Activated naive CD8-positive, alpha-beta T cell (primary cell): ENCODE measurements around the gene FBXO36.

Experiments used
- H3K27ac Mint-ChIP-seq: one replicate; pipeline ENCODE4 v1.8.0; 2021; ENCODE audit warnings: mixed read lengths
- H3K27me3 Mint-ChIP-seq: one replicate; pipeline ENCODE4 v1.8.0; 2021; ENCODE audit warnings: mixed read lengths
- H3K36me3 Mint-ChIP-seq: one replicate; pipeline ENCODE4 v1.8.0; 2021; ENCODE audit warnings: mixed read lengths
- H3K4me1 Mint-ChIP-seq: one replicate; pipeline ENCODE4 v1.8.0; 2021; ENCODE audit warnings: low read depth, mixed read lengths
- H3K4me3 Mint-ChIP-seq: one replicate; pipeline ENCODE4 v1.8.0; 2021; ENCODE audit warnings: mild to moderate bottlenecking, mixed read lengths
- H3K9me3 Mint-ChIP-seq: one replicate; pipeline ENCODE4 v1.8.0; 2021; ENCODE audit warnings: low read depth, mixed read lengths

The FBXO36 gene

GRCh38 chr2:230023313-230023712, 101.0 kb downstream of the FBXO36 start:
- Mint-ChIP-seq H3K4me3 (no peak overlapping the region), H3K27ac (no peak overlapping the region), H3K27me3 (no peaks in the 10 kb centered on the region), H3K36me3 (no peaks in the 10 kb centered on the region), H3K9me3 (no peaks in the 10 kb centered on the region), H3K4me1 (no peaks in the 10 kb centered on the region)

DNA sequence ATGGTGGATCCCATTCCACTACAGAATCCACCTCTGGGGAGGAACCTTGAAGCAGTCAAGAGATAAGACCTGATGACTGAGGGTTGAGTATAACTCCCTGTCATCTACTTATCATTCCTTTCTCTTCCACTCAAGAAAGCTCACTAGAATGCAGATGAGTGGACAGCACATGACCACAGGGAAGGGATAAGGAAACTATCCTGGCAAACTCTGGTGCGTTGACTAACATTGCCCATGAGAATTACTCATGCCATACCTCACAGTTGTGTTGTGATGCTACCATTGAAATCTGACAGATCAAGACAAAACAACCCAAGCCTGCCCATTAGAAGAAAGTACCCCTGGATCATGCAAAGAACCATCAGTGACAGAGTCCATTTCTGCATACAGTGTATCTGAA, 119.9 kb downstream of the FBXO36 start:
- H3K4me3 Mint-ChIP-seq = no peak overlapping the region

DNA sequence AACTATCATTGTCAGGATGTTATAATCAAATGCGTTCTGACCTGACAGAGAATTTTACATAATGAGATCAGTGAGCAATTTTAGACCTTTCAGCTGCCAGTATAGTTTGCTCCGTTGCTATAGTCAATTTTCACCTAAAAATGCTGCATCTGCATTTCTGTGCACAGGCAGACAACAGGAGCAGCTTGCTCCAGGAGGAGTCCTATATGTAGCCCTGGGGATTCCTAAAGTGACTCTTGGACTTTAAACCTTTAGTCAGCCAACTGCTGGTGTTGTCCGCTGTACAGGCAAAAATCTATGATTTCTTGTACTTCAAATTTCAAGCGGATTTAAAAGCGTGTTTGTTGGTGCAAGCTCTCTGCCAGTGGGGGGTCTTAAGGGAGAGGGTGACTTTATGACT, 120.7 kb downstream of the FBXO36 start:
- H3K4me3 Mint-ChIP-seq = no peak overlapping the region

More for the DNA sequence above, 119.9 kb downstream of the FBXO36 start:
- Mint-ChIP-seq H3K36me3 (peaks cover 3% of the 10 kb centered on the region), H3K9me3 (no peaks in the 10 kb centered on the region), H3K27me3 (peaks cover 4% of the 10 kb centered on the region), H3K4me1 (no peaks in the 10 kb centered on the region), H3K27ac (no peak overlapping the region)

GRCh38 chr2:230043461-230043860, 121.2 kb downstream of the FBXO36 start:
- Mint-ChIP-seq H3K4me1 (no peaks in the 10 kb centered on the region), H3K27ac (no peak overlapping the region), H3K27me3 (peaks cover 4% of the 10 kb centered on the region), H3K36me3 (peaks cover 3% of the 10 kb centered on the region), H3K9me3 (no peaks in the 10 kb centered on the region), H3K4me3 (no peak overlapping the region)

More for the DNA sequence above, 120.7 kb downstream of the FBXO36 start:
- Mint-ChIP-seq H3K9me3 (no peaks in the 10 kb centered on the region), H3K27ac (no peak overlapping the region), H3K27me3 (peaks cover 4% of the 10 kb centered on the region), H3K4me1 (no peaks in the 10 kb centered on the region), H3K36me3 (peaks cover 3% of the 10 kb centered on the region)

DNA sequence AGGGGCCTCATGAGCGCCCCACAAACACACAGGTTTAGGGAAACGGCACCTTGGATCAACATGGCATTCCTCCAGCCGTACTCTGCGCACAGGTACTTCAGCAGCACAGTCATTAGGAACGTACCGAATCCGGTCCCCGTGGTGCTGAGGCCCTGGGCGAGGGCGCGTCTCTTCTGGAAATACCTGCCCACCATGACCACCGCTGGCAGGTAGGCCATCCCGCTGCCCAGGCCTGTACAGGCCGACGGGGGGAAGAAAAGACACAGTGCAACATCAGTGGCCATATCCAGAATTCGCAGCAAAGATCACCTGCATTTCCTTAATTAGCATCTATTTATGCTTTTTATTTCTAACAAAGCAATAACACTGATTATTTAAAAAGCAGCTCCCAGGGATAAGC, 124.2 kb downstream of the FBXO36 start:
- H3K27me3 Mint-ChIP-seq = peaks cover 2% of the 10 kb centered on the region
- no peak overlapping the region for H3K27ac Mint-ChIP-seq
- no peaks in the 10 kb centered on the region for H3K4me1 Mint-ChIP-seq

GRCh38 chr2:230048010-230048671, 125.8 kb downstream of the FBXO36 start:
- Mint-ChIP-seq H3K4me3 (no peak overlapping the region), H3K27ac (no peak overlapping the region), H3K36me3 (no peaks in the 10 kb centered on the region), H3K4me1 (peaks cover 6% of the 10 kb centered on the region), H3K9me3 (no peaks in the 10 kb centered on the region), H3K27me3 (no peaks in the 10 kb centered on the region)

More for the DNA sequence above, 124.2 kb downstream of the FBXO36 start:
- no peak overlapping the region for H3K4me3 Mint-ChIP-seq
- no peaks in the 10 kb centered on the region for H3K9me3 Mint-ChIP-seq
- H3K36me3 Mint-ChIP-seq = peaks cover 3% of the 10 kb centered on the region

- no peaks in the 10 kb centered on the region for H3K36me3 Mint-ChIP-seq
- H3K27me3 Mint-ChIP-seq = no peaks in the 10 kb centered on the region
- peaks cover 9% of the 10 kb centered on the region for H3K4me1 Mint-ChIP-seq
- H3K4me3 Mint-ChIP-seq = no peak overlapping the region
- H3K9me3 Mint-ChIP-seq = no peaks in the 10 kb centered on the region
- no peak overlapping the region for H3K27ac Mint-ChIP-seq
Observed at GRCh38 chr2:230050136-230050535, 127.8 kb downstream of the FBXO36 start.

DNA sequence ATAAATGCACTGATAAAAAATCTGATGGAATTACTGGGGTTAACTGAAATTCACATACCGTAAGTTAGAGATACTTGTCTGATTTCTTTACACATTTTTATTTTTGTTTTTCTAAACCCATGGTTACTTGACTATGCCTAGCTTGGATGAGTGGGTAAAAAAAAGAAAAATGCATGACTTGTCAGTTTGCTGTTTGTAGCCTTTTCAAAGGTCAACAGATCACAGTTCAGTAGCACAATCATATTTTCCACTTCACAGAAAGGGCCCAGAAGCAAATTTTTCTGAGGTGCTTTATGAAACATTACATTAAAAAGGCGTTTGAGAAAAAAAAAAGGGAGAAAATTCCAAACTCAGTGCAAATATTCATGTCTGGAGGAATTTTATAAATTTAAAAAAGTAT, 130.0 kb downstream of the FBXO36 start:
- Mint-ChIP-seq H3K27ac (no peak overlapping the region), H3K4me1 (peaks cover 9% of the 10 kb centered on the region), H3K27me3 (no peaks in the 10 kb centered on the region), H3K9me3 (no peaks in the 10 kb centered on the region), H3K36me3 (no peaks in the 10 kb centered on the region), H3K4me3 (no peak overlapping the region)

DNA sequence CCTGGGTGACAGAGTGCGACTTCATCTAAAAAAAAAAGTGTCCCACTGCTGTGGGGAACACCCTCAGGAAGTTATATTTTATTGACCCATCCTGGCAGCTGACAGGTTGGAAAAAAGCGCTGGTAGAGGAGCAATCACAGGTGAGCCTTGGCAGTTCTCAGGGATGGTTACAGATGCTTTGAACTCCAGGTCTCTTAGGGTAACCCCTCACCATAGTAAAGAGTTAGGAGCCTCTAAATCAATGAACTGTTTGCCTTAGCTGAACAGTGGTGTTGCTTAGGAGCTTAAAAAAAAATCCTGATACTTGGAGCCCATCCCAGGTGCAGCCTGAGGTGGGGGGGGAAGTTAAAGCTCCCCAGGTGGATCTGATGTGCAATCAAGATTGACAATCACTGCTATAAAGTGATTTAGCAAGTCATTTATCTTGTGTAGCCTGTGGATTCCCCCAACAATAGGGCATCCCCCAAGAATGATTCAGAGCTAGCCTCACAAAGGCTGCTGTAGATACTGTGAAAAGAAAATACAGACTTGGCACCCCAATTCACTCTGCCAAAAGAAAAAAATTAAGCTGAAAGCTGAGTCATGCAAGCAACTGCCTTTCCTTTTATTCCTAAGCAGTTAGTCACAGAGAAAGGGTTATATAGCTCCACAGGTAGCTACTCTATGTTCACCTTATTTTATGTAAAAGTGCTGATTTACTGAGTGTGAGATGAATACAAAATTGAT, 131.6 kb downstream of the FBXO36 start:
- H3K36me3 Mint-ChIP-seq = no peaks in the 10 kb centered on the region
- H3K9me3 Mint-ChIP-seq = no peaks in the 10 kb centered on the region
- H3K4me3 Mint-ChIP-seq = no peak overlapping the region
- no peak overlapping the region for H3K27ac Mint-ChIP-seq
- no peaks in the 10 kb centered on the region for H3K27me3 Mint-ChIP-seq
- H3K4me1 Mint-ChIP-seq = peaks cover 9% of the 10 kb centered on the region

- H3K27ac Mint-ChIP-seq = no peak overlapping the region
- no peaks in the 10 kb centered on the region for H3K27me3 Mint-ChIP-seq
- H3K4me1 Mint-ChIP-seq = peaks cover 14% of the 10 kb centered on the region
- no peak overlapping the region for H3K4me3 Mint-ChIP-seq
- H3K36me3 Mint-ChIP-seq = peaks cover 6% of the 10 kb centered on the region
- peaks cover 9% of the 10 kb centered on the region for H3K9me3 Mint-ChIP-seq
Observed at GRCh38 chr2:230060672-230061293, 138.5 kb downstream of the FBXO36 start.
